ENCODE data around the gene EDARADD. TPM values are rescaled to one million over a fixed set of nuclear protein-coding genes. Genes with fewer than 3 reads are reported as not detected.

The EDARADD gene
- total RNA-seq, 1 donor from 2014 or later, result 1.4 TPM

DNA sequence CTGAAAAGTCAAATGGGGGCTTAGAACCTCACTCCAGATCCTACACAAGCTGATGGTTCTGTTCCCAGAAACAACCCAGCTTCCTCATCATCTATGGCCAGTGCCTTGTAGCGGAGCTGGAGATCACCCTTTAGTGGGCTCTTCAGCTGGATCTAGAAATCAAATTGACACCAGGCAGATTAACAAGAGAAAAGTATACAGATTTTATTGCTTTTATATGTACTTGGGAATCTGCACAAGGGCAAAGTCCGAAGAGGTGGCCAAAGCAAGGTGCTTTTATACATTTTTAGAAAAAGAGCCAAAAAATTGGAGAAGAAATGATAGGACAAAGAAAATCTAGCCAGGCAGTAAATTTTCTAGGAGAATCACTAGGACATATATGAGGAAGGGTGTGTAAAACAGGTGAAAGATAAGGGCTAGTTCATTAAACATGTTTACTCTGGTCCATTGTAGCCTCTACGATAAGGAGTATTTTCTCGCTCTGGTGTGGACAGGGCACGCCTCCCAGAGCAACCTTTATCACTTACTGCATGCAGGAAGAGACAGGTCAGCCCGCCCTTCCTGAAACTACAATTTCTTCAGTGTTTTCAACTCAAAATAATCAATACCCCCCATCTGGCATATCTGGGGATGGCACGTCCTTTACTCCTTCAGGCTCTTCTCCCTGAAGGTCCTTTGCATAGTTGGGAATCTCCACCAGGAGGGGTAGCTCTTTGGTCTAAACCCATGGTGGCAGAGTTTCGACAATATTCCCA, 115.7 kb downstream of the EDARADD start:
- no peaks in the 10 kb centered on the region for H3K9me3 Mint-ChIP-seq
- no peaks in the 10 kb centered on the region for H3K36me3 Mint-ChIP-seq
- Histone ChIP-seq H3K4me1 (no peaks in the 10 kb centered on the region), H2AFZ (replicated peaks) (no peak overlapping the region), H3K4me3 (no peak overlapping the region), H3F3A (ENCODE audit: low read depth) (no peaks in the 10 kb centered on the region), H3K27me3 (no peaks in the 10 kb centered on the region), H3K36me3 (no peaks in the 10 kb centered on the region), H3K79me2 (ENCODE audit: low read depth) (no peaks in the 10 kb centered on the region), H3K9ac (no peak overlapping the region), H3K4me2 (no peak overlapping the region), H3K27ac (no peak overlapping the region), H3K9me3 (ENCODE audit: low read depth) (no peaks in the 10 kb centered on the region), H4K20me1 (ENCODE audit: low read depth) (no peaks in the 10 kb centered on the region)
- no peak for DNase-seq (ENCODE audit: low spot score)
- TF ChIP-seq EZH2phosphoT487 (IDR thresholded peaks at IDR 0.05), result no peak
- TF ChIP-seq, protein P1, sequence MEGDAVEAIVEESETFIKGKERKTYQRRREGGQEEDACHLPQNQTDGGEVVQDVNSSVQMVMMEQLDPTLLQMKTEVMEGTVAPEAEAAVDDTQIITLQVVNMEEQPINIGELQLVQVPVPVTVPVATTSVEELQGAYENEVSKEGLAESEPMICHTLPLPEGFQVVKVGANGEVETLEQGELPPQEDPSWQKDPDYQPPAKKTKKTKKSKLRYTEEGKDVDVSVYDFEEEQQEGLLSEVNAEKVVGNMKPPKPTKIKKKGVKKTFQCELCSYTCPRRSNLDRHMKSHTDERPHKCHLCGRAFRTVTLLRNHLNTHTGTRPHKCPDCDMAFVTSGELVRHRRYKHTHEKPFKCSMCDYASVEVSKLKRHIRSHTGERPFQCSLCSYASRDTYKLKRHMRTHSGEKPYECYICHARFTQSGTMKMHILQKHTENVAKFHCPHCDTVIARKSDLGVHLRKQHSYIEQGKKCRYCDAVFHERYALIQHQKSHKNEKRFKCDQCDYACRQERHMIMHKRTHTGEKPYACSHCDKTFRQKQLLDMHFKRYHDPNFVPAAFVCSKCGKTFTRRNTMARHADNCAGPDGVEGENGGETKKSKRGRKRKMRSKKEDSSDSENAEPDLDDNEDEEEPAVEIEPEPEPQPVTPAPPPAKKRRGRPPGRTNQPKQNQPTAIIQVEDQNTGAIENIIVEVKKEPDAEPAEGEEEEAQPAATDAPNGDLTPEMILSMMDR (IDR thresholded peaks at IDR 0.05), result peak; percentile 4
- H3K4me3 Mint-ChIP-seq, result no peak overlapping the region
- no peak overlapping the region for H3K27ac Mint-ChIP-seq
- no peaks in the 10 kb centered on the region for H3K4me1 Mint-ChIP-seq
- peaks cover 2% of the 10 kb centered on the region for H3K27me3 Mint-ChIP-seq (ENCODE audit: insufficient read depth, low read depth)

DNA sequence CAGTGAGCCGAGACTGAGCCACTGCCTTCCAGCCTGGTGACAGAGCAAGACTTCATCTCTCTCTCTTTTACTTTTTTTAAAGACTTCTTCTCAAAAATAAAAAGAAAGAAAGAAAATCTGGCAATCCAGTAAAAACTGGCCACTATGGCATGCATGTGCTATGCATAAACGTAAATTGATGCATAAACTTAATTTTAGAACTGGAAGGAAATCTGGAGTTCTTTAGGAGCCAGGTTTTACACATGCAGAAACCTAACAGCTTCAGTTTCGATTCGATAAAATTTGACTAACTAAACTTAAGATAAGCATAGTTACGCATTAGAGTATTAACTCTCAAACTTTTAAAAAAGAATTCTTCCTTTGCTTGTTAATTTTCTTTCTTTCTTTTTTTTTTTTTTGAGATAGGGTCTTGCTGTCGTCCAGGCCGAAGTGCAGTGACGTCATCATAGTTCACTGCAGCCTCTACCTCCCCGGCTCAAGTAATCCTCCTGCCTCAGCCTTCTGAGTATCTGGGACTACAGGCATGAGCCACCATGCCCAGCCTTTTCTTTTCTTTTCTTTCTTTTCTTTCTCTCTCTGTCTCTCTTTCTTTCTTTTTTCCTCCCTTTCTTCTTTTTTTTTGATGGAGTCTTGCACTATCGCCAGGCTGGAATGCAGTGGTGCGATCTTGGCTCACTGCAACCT, 117.8 kb downstream of the EDARADD start:
- DNase-seq (ENCODE audit: low spot score), result no peak
- Mint-ChIP-seq H3K27me3 (ENCODE audit: insufficient read depth, low read depth) (peaks cover 4% of the 10 kb centered on the region), H3K36me3 (no peaks in the 10 kb centered on the region), H3K9me3 (no peaks in the 10 kb centered on the region), H3K27ac (no peak overlapping the region), H3K4me1 (no peaks in the 10 kb centered on the region), H3K4me3 (no peak overlapping the region)
- no peaks in the 10 kb centered on the region for H3K36me3 ChIP-seq
- no peaks in the 10 kb centered on the region for H3K4me1 ChIP-seq
- H3K4me2 ChIP-seq, result no peak overlapping the region
- H3K27me3 ChIP-seq, result no peaks in the 10 kb centered on the region
- no peak overlapping the region for H3K4me3 ChIP-seq
- TF ChIP-seq EZH2 (IDR thresholded peaks at IDR 0.05) (no peak), EZH2phosphoT487 (IDR thresholded peaks at IDR 0.05) (no peak)
- TF ChIP-seq, protein P1 (IDR thresholded peaks at IDR 0.05), result no peak
- no peaks in the 10 kb centered on the region for H4K20me1 ChIP-seq (ENCODE audit: low read depth)
- no peaks in the 10 kb centered on the region for H3K9me3 ChIP-seq (ENCODE audit: low read depth)
- H3F3A ChIP-seq (ENCODE audit: low read depth), result no peaks in the 10 kb centered on the region
- no peak overlapping the region for H3K27ac ChIP-seq
- H3K79me2 ChIP-seq (ENCODE audit: low read depth), result no peaks in the 10 kb centered on the region
- no peak overlapping the region for H2AFZ ChIP-seq (replicated peaks)
- no peak overlapping the region for H3K9ac ChIP-seq

DNA sequence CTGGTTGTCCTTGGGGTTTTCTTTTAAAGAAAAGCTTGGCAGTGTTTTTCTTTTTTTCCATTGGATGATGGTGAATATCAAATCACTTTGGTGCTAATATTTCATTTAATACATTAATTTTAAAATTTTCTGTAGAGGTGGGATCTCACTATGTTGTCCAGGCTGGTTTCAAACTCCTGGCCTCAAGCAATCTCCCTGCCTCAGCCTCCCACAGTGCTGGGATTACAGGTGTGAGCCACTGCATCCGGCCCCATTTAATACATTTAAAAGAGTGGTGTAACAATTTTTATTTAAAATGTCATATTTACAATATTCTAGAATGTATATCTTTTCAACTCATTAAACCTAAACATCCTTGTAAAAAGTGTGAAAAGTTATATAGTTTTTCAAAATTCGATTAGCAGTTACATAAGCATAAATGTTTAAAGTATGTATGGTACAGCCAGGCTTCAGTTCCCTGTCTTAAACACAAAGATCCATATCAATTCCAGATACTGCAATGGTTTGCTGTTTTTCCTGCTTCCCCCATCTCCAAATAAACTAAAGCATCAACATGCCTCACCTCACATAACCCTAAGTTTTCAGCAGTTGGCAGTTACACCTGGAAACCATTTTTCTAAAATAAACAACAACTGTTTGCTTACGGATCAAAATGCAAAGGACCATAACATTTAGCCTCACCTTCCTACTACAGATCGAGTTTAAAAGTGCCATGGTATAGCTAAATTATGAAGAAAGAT, 120.8 kb downstream of the EDARADD start:
- Mint-ChIP-seq H3K27ac (no peak overlapping the region), H3K27me3 (ENCODE audit: insufficient read depth, low read depth) (peaks cover 4% of the 10 kb centered on the region), H3K9me3 (no peaks in the 10 kb centered on the region), H3K4me1 (no peaks in the 10 kb centered on the region), H3K4me3 (no peak overlapping the region), H3K36me3 (no peaks in the 10 kb centered on the region)
- DNase-seq (ENCODE audit: low spot score), result no peak
- Histone ChIP-seq H3K9ac (no peak overlapping the region), H3K79me2 (ENCODE audit: low read depth) (no peaks in the 10 kb centered on the region), H3K27ac (no peak overlapping the region), H2AFZ (replicated peaks) (no peak overlapping the region), H4K20me1 (ENCODE audit: low read depth) (no peaks in the 10 kb centered on the region), H3K36me3 (no peaks in the 10 kb centered on the region), H3K9me3 (ENCODE audit: low read depth) (no peaks in the 10 kb centered on the region), H3K4me3 (no peak overlapping the region), H3F3A (ENCODE audit: low read depth) (no peaks in the 10 kb centered on the region), H3K4me1 (no peaks in the 10 kb centered on the region), H3K4me2 (no peak overlapping the region), H3K27me3 (no peaks in the 10 kb centered on the region)
- TF ChIP-seq, protein P1 (IDR thresholded peaks at IDR 0.05), result no peak
- TF ChIP-seq EZH2 (IDR thresholded peaks at IDR 0.05) (no peak), EZH2phosphoT487 (IDR thresholded peaks at IDR 0.05) (no peak)

All from neural progenitor cell (in vitro differentiated cells).